T1000 (cell line): Measurements from ENCODE around the gene CHRNB4.
"Not testable (repeated sequence)": the region's sequence is repeated elsewhere in the genome, so short reads cannot be mapped to it uniquely, and the experiment has no call there.

ENCODE experiments used
- DNase-seq: peaks from one replicate; lab custom pipeline; 2025; ENCODE audit warnings: mixed read lengths; lab: John Stamatoyannopoulos, UW

The CHRNB4 gene

GRCh38 chr15:78616506-78616905, 24.5 kb downstream of the CHRNB4 start:
- no peak for DNase-seq

GRCh38 chr15:78615151-78615589, 25.8 kb downstream of the CHRNB4 start:
- DNase-seq = no peak

- no peak for DNase-seq
Measured at GRCh38 chr15:78614021-78614420, 27.0 kb downstream of the CHRNB4 start.

- not testable (repeated sequence) for DNase-seq
Measured at GRCh38 chr15:78609551-78609950, 31.5 kb downstream of the CHRNB4 start.

- DNase-seq = no peak
Measured at GRCh38 chr15:78605680-78606079, 35.3 kb downstream of the CHRNB4 start.

- no peak for DNase-seq
Measured at GRCh38 chr15:78605201-78605600, 35.8 kb downstream of the CHRNB4 start.

- no peak for DNase-seq
Measured at GRCh38 chr15:78604420-78604819, 36.6 kb downstream of the CHRNB4 start.

- DNase-seq = no peak
Measured at GRCh38 chr15:78603467-78603866, 37.5 kb downstream of the CHRNB4 start.

- no peak for DNase-seq
Measured at GRCh38 chr15:78599189-78599588, 41.8 kb downstream of the CHRNB4 start.

- no peak for DNase-seq
Measured at GRCh38 chr15:78598348-78598747, 42.7 kb downstream of the CHRNB4 start.

- no peak for DNase-seq
Measured at GRCh38 chr15:78597583-78597982, 43.4 kb downstream of the CHRNB4 start.

GRCh38 chr15:78574944-78575343, 66.1 kb downstream of the CHRNB4 start:
- DNase-seq = no peak
